ENCODE results near the gene GALNT17. TPM values are rescaled to one million over a fixed set of nuclear protein-coding genes. Genes with fewer than 3 reads are reported as not detected.

Gene GALNT17
- total RNA-seq, 1 experiment from 2014 or later = not detected

DNA sequence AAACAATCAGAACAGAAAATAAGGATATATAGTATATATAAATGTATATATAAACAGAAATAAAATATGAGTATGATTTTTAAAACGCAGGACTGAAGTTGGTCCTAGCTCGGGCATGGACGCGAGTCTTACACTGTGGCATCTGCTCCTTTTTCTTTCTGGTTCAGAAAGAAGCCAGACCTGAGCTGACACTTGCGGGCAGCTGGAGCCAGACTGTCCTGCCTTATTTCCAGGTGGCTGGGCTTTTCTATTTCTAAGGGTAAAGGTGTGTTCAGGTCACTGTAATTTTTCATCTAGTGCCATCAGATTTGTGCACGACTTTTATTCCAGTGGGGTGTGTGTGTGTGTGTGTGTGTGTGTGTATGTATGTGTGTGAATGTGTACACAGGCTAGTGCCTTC lies 166.4 kb downstream of the GALNT17 start:
- POLR2A ChIA-PET (ENCODE audit: unreplicated experiment) = no interaction called here
- Histone ChIP-seq H3K4me3 (ENCODE audit: low read length) (no peak overlapping the region), H3K36me3 (ENCODE audit: low read depth, low read length) (no peaks in the 10 kb centered on the region), H3K27me3 (ENCODE audit: low read length) (no peaks in the 10 kb centered on the region), H3K79me2 (ENCODE audit: low read length) (no peaks in the 10 kb centered on the region), H3K9ac (ENCODE audit: low read length) (no peak overlapping the region), H4K20me1 (ENCODE audit: low read length) (no peaks in the 10 kb centered on the region), H3K4me2 (ENCODE audit: low read length) (no peak overlapping the region), H3F3A (ENCODE audit: low read length, unreplicated experiment) (no peaks in the 10 kb centered on the region), H3K27ac (ENCODE audit: low read length) (no peak overlapping the region), H3K9me2 (replicated peaks; ENCODE audit: low read length) (no peaks in the 10 kb centered on the region), H3K9me3 (ENCODE audit: low read length) (no peaks in the 10 kb centered on the region), H2AFZ (ENCODE audit: low read length) (no peak overlapping the region), H3K4me1 (ENCODE audit: insufficient read depth, low read length) (no peaks in the 10 kb centered on the region)
- no peak for DNase-seq
- intact Hi-C loops (cut with micrococcal nuclease) = no loop called here
- no peak for TF ChIP-seq CTCF (conservative IDR thresholded peaks at IDR 0.05; ENCODE audit: low read depth, low read length)
- no peak for TF ChIP-seq EZH2phosphoT487 (IDR thresholded peaks at IDR 0.05; ENCODE audit: borderline replicate concordance, low read length)
- BruUV-seq (replicated peaks) = no TSS peak
- CTCF ChIA-PET = no interaction called here
- no peak for ATAC-seq

DNA sequence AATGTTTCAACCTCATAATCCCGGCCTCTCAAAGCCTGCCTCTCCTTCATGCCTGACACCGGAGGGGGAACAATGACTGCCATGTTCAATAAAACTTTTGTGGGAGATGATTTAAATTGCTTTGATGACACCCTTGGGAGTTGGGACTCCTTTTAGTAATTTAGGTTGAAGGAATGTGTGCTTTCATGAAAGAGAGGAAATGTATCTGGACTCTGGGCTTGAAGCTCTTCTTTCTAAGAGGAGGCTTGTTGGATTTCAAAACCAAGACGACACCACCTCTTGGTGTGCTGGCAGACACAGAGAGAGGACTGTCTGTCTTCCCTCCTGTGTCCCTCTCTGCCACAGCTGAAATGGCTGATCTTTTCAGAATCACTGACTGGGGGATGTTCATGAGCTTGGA lies 168.1 kb downstream of the GALNT17 start:
- no TSS peak for BruUV-seq (replicated peaks)
- no peaks in the 10 kb centered on the region for H4K20me1 ChIP-seq (ENCODE audit: low read length)
- H3F3A ChIP-seq (ENCODE audit: low read length, unreplicated experiment) = no peaks in the 10 kb centered on the region
- ChIA-PET POLR2A (ENCODE audit: unreplicated experiment) (interaction anchor here (0.6 kb wide), 1 partner anchor 513 kb away, joined by 3 read pairs; no protein-coding TSS in a partner anchor), CTCF (no interaction called here)
- H3K9ac ChIP-seq (ENCODE audit: low read length) = no peak overlapping the region
- no peak for TF ChIP-seq EZH2 (IDR thresholded peaks at IDR 0.05; ENCODE audit: low read length, unreplicated experiment)
- TF ChIP-seq CTCF (conservative IDR thresholded peaks at IDR 0.05; ENCODE audit: low read depth, low read length) = no peak
- TF ChIP-seq EZH2phosphoT487 (IDR thresholded peaks at IDR 0.05; ENCODE audit: borderline replicate concordance, low read length) = no peak
- H3K79me2 ChIP-seq (ENCODE audit: low read length) = no peaks in the 10 kb centered on the region
- no peak overlapping the region for H3K4me2 ChIP-seq (ENCODE audit: low read length)
- H3K9me3 ChIP-seq (ENCODE audit: low read length) = no peaks in the 10 kb centered on the region
- H3K9me2 ChIP-seq (replicated peaks; ENCODE audit: low read length) = no peaks in the 10 kb centered on the region
- no peak overlapping the region for H3K4me3 ChIP-seq (ENCODE audit: low read length)
- DNase-seq (no peak), ATAC-seq (no peak)
- H3K27ac ChIP-seq (ENCODE audit: low read length) = no peak overlapping the region
- intact Hi-C loops (cut with micrococcal nuclease) = no loop called here
- H3K4me1 ChIP-seq (ENCODE audit: insufficient read depth, low read length) = no peaks in the 10 kb centered on the region
- no peaks in the 10 kb centered on the region for H3K27me3 ChIP-seq (ENCODE audit: low read length)
- H2AFZ ChIP-seq (ENCODE audit: low read length) = no peak overlapping the region
- no peaks in the 10 kb centered on the region for H3K36me3 ChIP-seq (ENCODE audit: low read depth, low read length)

DNA sequence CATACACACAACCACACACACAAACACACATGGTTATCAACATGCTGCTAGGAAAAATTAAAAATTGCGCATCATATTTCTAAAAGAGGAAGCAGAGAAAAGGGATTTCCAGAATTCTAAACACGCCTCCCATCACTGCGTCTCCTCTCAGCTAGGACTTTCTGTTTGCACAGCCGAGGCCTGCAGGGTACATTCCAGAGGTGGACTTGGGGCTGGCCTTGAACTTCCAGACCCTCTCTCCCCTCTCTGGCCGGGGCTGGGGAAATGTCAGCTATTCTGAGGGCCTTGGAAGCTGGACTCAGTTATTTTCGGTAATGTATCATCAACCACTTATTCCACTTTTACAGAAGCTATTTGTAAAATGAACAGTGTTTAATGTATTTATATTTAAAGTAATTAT lies 168.7 kb downstream of the GALNT17 start:
- intact Hi-C loops (cut with micrococcal nuclease) = no loop called here
- CTCF ChIA-PET = no interaction called here

More for the DNA sequence above, 168.7 kb downstream of the GALNT17 start:
- Histone ChIP-seq H3K9ac (ENCODE audit: low read length) (no peak overlapping the region), H3K9me3 (ENCODE audit: low read length) (no peaks in the 10 kb centered on the region), H3K27ac (ENCODE audit: low read length) (no peak overlapping the region), H3K36me3 (ENCODE audit: low read depth, low read length) (no peaks in the 10 kb centered on the region), H4K20me1 (ENCODE audit: low read length) (no peaks in the 10 kb centered on the region), H3F3A (ENCODE audit: low read length, unreplicated experiment) (no peaks in the 10 kb centered on the region), H3K4me1 (ENCODE audit: insufficient read depth, low read length) (no peaks in the 10 kb centered on the region), H3K27me3 (ENCODE audit: low read length) (no peaks in the 10 kb centered on the region), H3K4me3 (ENCODE audit: low read length) (no peak overlapping the region), H3K9me2 (replicated peaks; ENCODE audit: low read length) (no peaks in the 10 kb centered on the region), H3K79me2 (ENCODE audit: low read length) (no peaks in the 10 kb centered on the region), H2AFZ (ENCODE audit: low read length) (no peak overlapping the region), H3K4me2 (ENCODE audit: low read length) (no peak overlapping the region)
- ATAC-seq = no peak
- POLR2A ChIA-PET (ENCODE audit: unreplicated experiment) = interaction anchor here (0.6 kb wide), 1 partner anchor 512 kb away, joined by 3 read pairs; no protein-coding TSS in a partner anchor
- no TSS peak for BruUV-seq (replicated peaks)
- TF ChIP-seq EZH2 (IDR thresholded peaks at IDR 0.05; ENCODE audit: low read length, unreplicated experiment) = no peak
- no peak for TF ChIP-seq EZH2phosphoT487 (IDR thresholded peaks at IDR 0.05; ENCODE audit: borderline replicate concordance, low read length)
- no peak for TF ChIP-seq CTCF (conservative IDR thresholded peaks at IDR 0.05; ENCODE audit: low read depth, low read length)
- no peak for DNase-seq
